Liver (tissue), 9 donors: ENCODE data around the gene FGF12. TPM values are rescaled to one million over a fixed set of nuclear protein-coding genes. Genes with fewer than 3 reads are reported as not detected.

ENCODE experiments used
- DNase-seq: peaks from one replicate; pipeline ENCODE4 v3.0.0-alpha.2; 2017; ENCODE audit warnings: low spot score
- H3K27ac ChIP-seq, 2 donors: one replicate each; pipeline ENCODE4 v1.7.0; 2013; ENCODE audit warnings: inconsistent platforms in 2 of 2, low read length in 2 of 2, control low read depth in 1 of 2, low read depth in 1 of 2, mild to moderate bottlenecking in 1 of 2
- H3K27me3 ChIP-seq, 4 donors: one replicate each; pipeline versions ENCODE4 v1.6.1 to v1.7.0; 2013; ENCODE audit warnings: low read length in 3 of 4, inconsistent platforms in 1 of 4, mild to moderate bottlenecking in 1 of 4, moderate library complexity in 1 of 4; ENCODE audit not compliant: control insufficient read depth in 4 of 4, insufficient read depth in 4 of 4
- H3K36me3 ChIP-seq, 4 donors: one replicate each; pipeline versions ENCODE4 v1.6.1 to v1.7.0; 2013; ENCODE audit warnings: low read length in 3 of 4, mild to moderate bottlenecking in 3 of 4, low read depth in 1 of 4, moderate library complexity in 1 of 4; ENCODE audit not compliant: control insufficient read depth in 4 of 4, insufficient read depth in 3 of 4
- H3K4me1 ChIP-seq, 4 donors: one replicate each; pipeline versions ENCODE4 v1.6.1 to v1.7.0; 2013; ENCODE audit warnings: low read length in 3 of 4, mild to moderate bottlenecking in 3 of 4, moderate library complexity in 1 of 4; ENCODE audit not compliant: control insufficient read depth in 4 of 4, insufficient read depth in 4 of 4
- H3K4me3 ChIP-seq, 3 donors: one replicate each; pipeline versions ENCODE4 v1.6.1 to v1.7.0; 2013; ENCODE audit warnings: low read length in 3 of 3, control low read depth in 1 of 3, low read depth in 1 of 3, mild to moderate bottlenecking in 1 of 3
- H3K9ac ChIP-seq, 2 donors: one replicate each; pipeline ENCODE4 v1.7.0; 2013; ENCODE audit warnings: low read length in 2 of 2, mild to moderate bottlenecking in 2 of 2, moderate library complexity in 2 of 2, control low read depth in 1 of 2, low read depth in 1 of 2
- H3K9me3 ChIP-seq, 4 donors: one replicate each; pipeline versions ENCODE4 v1.6.1 to v1.7.0; 2013; ENCODE audit warnings: low read length in 3 of 4; ENCODE audit not compliant: control insufficient read depth in 4 of 4
- EGR1 ChIP-seq, 2 donors: IDR thresholded peaks; 2 replicates each; pipeline ENCODE4 v1.6.1; 2016 to 2018; ENCODE audit warnings: antibody characterized with exemption in 2 of 2, low read depth in 2 of 2
- FOXA1 ChIP-seq: IDR thresholded peaks from 2 replicates; pipeline ENCODE4 v1.6.1; 2016; ENCODE audit warnings: antibody characterized with exemption
- GABPA ChIP-seq, 2 donors: IDR thresholded peaks in 1 of 2; conservative IDR thresholded peaks in 1 of 2; 2 replicates each; pipeline ENCODE4 v1.6.1; 2016; ENCODE audit warnings: antibody characterized with exemption in 2 of 2, mild to moderate bottlenecking in 1 of 2, moderate library complexity in 1 of 2
- HNF4G ChIP-seq: IDR thresholded peaks from 2 replicates; pipeline ENCODE4 v1.6.1; 2016; ENCODE audit warnings: antibody characterized with exemption
- RAD21 ChIP-seq, 2 donors: IDR thresholded peaks; 2 replicates each; pipeline ENCODE4 v1.6.1; 2016; ENCODE audit warnings: antibody characterized with exemption in 2 of 2, mild to moderate bottlenecking in 2 of 2
- RXRA ChIP-seq, 2 donors: IDR thresholded peaks; 2 replicates each; pipeline ENCODE4 v1.6.1; 2017 to 2018; ENCODE audit warnings: antibody characterized with exemption in 2 of 2, mild to moderate bottlenecking in 1 of 2
- SP1 ChIP-seq: IDR thresholded peaks from 2 replicates; pipeline ENCODE4 v1.6.1; 2018; ENCODE audit warnings: antibody characterized with exemption, mild to moderate bottlenecking
- YY1 ChIP-seq: IDR thresholded peaks from 2 replicates; pipeline ENCODE4 v1.6.1; 2016; ENCODE audit warnings: antibody characterized with exemption, mild to moderate bottlenecking
- WGBS: extraction: QIAGEN DNeasy Blood & Tissue Kit; methylation state at CpG from one replicate; pipeline ENCODE4 v1.1.7; 2013; 5-methylcytosine and 5-hydroxymethylcytosine counted together
- polyA plus RNA-seq, 2 donors: library from polyadenylated mRNA; stranded (reverse) in 1 of 2; unstranded in 1 of 2; fragments of 200-250 nt in 1 of 2; fragments of >200 nt in 1 of 2; fragmentation: Nextera tagmentation in 1 of 2; extraction: Ambion mirVana in 1 of 2; gene quantifications; one replicate each; pipeline versions ENCODE4 v1.2.1 to v1.2.3, GENCODE V29; 2013 to 2015
- total RNA-seq, 2 donors: library from RNA; depleted of rRNA; stranded (reverse); fragments of >200 nt; gene quantifications; one replicate each; pipeline ENCODE4 v1.2.3, GENCODE V29; 2014
- TF ChIP-seq, protein P1 (sequence below): IDR thresholded peaks from 2 replicates; pipeline ENCODE4 v1.6.1; 2016; ENCODE audit warnings: antibody characterized with exemption
- TF ChIP-seq, protein P2 (sequence below): IDR thresholded peaks from 2 replicates; pipeline ENCODE4 v1.6.1; 2016; ENCODE audit warnings: antibody characterized with exemption, mild to moderate bottlenecking
- TF ChIP-seq, protein P3 (sequence below): fragments of 150-350 bp; IDR thresholded peaks from 2 replicates; pipeline ENCODE4 v1.5.1; 2017; ENCODE audit warnings: improper control_type of control experiment, low read depth, low read length; ENCODE audit not compliant: missing input control
- donor health status: healthy.
- donor health status: healthy.
- donor health status: healthy.
- donor health status: healthy.
- donor health status: healthy.

Gene FGF12
- total and polyA plus RNA-seq, 4 donors, result 0.11 to 0.59 (median 0.19) TPM

DNA sequence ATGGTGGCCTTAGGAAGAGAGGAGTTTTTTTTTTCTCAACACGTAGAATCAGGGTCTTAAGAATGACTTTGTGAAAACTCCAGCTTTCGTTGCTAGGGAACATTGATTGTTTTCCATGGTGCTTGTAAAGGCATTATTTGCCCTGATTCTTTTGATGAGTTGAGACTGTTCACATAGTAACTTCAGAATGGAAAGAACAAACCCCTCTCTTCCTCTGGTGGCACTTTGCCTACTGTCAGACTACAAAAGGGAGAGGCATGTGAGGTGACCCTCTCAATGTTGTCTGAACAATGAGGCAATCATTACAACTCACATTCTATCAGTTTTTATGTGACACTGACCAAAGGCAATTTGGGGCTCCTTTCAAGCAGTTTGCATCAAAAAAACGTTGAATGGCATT is 477.8 kb downstream of the FGF12 start:
- Histone ChIP-seq H3K27ac (no peak overlapping the region), H3K27me3 (no peaks in the 10 kb centered on the region), H3K36me3 (no peaks in the 10 kb centered on the region), H3K9me3 (no peaks in the 10 kb centered on the region), H3K4me1 (no peaks in the 10 kb centered on the region), H3K9ac (no peak overlapping the region), H3K4me3 (no peak overlapping the region)
- WGBS, result 73% methylated on average over 3 of the region's 3 CpGs
- DNase-seq, result no peak
- TF ChIP-seq YY1 (no peak), SP1 (no peak), EGR1 (IDR thresholded peaks at IDR 0.05; ENCODE audit: low read depth in 2 of 2) (no peak), FOXA1 (no peak), RXRA (IDR thresholded peaks at IDR 0.05) (no peak), RAD21 (IDR thresholded peaks at IDR 0.05) (no peak)

DNA sequence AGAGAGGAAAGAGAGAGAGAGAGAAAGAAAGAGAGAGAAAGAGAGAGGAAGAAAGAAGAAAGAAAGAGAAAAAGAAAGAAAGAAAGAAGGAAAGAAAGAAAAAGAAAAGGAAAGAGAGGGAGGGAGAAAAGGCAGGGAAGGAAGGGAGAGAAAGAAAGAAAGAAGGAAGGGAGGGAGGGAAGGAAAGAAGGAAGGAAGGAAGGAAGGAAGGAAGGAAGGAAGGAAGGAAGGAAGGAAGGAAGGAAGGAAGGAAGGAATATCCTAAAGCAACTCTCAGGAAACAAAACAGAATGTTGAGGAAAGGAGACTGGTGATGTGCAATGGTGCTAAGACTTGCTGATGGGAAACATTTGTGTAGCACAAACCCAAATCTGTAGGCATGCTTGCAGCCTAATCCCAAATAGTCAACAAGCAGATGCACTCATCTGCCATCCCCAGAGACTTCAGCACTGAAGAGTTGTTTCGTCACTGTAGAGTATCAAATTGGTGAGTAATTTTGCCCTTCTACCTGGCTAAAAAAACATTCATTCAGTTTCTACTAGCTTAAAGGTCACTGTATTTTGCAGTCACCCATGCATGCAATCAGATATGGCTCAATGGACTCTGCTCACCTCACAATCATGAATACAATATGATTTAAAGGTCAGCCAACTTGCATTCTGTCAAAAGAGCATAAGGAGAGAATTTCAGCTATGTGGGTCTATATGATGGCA is 480.3 kb downstream of the FGF12 start:
- DNase-seq, result no peak
- TF ChIP-seq RAD21 (IDR thresholded peaks at IDR 0.05) (no peak), HNF4G (no peak), GABPA (IDR thresholded peaks at IDR 0.05 in 1 of 2, conservative IDR thresholded peaks at IDR 0.05 in 1 of 2) (no peak)
- TF ChIP-seq, protein P1, sequence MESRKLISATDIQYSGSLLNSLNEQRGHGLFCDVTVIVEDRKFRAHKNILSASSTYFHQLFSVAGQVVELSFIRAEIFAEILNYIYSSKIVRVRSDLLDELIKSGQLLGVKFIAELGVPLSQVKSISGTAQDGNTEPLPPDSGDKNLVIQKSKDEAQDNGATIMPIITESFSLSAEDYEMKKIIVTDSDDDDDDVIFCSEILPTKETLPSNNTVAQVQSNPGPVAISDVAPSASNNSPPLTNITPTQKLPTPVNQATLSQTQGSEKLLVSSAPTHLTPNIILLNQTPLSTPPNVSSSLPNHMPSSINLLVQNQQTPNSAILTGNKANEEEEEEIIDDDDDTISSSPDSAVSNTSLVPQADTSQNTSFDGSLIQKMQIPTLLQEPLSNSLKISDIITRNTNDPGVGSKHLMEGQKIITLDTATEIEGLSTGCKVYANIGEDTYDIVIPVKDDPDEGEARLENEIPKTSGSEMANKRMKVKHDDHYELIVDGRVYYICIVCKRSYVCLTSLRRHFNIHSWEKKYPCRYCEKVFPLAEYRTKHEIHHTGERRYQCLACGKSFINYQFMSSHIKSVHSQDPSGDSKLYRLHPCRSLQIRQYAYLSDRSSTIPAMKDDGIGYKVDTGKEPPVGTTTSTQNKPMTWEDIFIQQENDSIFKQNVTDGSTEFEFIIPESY, result no peak
- TF ChIP-seq, protein P2, sequence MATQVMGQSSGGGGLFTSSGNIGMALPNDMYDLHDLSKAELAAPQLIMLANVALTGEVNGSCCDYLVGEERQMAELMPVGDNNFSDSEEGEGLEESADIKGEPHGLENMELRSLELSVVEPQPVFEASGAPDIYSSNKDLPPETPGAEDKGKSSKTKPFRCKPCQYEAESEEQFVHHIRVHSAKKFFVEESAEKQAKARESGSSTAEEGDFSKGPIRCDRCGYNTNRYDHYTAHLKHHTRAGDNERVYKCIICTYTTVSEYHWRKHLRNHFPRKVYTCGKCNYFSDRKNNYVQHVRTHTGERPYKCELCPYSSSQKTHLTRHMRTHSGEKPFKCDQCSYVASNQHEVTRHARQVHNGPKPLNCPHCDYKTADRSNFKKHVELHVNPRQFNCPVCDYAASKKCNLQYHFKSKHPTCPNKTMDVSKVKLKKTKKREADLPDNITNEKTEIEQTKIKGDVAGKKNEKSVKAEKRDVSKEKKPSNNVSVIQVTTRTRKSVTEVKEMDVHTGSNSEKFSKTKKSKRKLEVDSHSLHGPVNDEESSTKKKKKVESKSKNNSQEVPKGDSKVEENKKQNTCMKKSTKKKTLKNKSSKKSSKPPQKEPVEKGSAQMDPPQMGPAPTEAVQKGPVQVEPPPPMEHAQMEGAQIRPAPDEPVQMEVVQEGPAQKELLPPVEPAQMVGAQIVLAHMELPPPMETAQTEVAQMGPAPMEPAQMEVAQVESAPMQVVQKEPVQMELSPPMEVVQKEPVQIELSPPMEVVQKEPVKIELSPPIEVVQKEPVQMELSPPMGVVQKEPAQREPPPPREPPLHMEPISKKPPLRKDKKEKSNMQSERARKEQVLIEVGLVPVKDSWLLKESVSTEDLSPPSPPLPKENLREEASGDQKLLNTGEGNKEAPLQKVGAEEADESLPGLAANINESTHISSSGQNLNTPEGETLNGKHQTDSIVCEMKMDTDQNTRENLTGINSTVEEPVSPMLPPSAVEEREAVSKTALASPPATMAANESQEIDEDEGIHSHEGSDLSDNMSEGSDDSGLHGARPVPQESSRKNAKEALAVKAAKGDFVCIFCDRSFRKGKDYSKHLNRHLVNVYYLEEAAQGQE, result no peak
- TF ChIP-seq, protein P3, sequence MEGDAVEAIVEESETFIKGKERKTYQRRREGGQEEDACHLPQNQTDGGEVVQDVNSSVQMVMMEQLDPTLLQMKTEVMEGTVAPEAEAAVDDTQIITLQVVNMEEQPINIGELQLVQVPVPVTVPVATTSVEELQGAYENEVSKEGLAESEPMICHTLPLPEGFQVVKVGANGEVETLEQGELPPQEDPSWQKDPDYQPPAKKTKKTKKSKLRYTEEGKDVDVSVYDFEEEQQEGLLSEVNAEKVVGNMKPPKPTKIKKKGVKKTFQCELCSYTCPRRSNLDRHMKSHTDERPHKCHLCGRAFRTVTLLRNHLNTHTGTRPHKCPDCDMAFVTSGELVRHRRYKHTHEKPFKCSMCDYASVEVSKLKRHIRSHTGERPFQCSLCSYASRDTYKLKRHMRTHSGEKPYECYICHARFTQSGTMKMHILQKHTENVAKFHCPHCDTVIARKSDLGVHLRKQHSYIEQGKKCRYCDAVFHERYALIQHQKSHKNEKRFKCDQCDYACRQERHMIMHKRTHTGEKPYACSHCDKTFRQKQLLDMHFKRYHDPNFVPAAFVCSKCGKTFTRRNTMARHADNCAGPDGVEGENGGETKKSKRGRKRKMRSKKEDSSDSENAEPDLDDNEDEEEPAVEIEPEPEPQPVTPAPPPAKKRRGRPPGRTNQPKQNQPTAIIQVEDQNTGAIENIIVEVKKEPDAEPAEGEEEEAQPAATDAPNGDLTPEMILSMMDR, result no peak
- Histone ChIP-seq H3K9me3 (no peaks in the 10 kb centered on the region), H3K4me1 (no peaks in the 10 kb centered on the region), H3K36me3 (no peaks in the 10 kb centered on the region), H3K4me3 (no peak overlapping the region), H3K27me3 (no peaks in the 10 kb centered on the region), H3K9ac (no peak overlapping the region), H3K27ac (no peak overlapping the region)
- WGBS, result 53% methylated on average over 1 of the region's 1 CpG
